HEK293 (cell line): Measurements from ENCODE around the gene APLP1.

Source experiments
- CTCF ChIP-seq: fragments of 450-650 bp; formaldehyde crosslinking; IDR thresholded peaks from 2 replicates; pipeline ENCODE4 v1.5.1; 2016; ENCODE audit warnings: missing biosample characterization, missing genetic modification characterization
- TCF7L2 ChIP-seq: IDR thresholded peaks from 2 replicates; pipeline ENCODE4 v1.6.1; 2011; ENCODE audit warnings: low read depth, mild to moderate bottlenecking, inconsistent platforms, low read length, moderate library complexity, borderline replicate concordance
- ZNF530 ChIP-seq: fragments of 450-650 bp; formaldehyde crosslinking; IDR thresholded peaks from 2 replicates; pipeline ENCODE4 v1.5.1; 2016; ENCODE audit warnings: low read depth, missing biosample characterization, missing genetic modification characterization
- ZNF629 ChIP-seq: fragments of 450-650 bp; formaldehyde crosslinking; IDR thresholded peaks from 2 replicates; pipeline ENCODE4 v1.5.1; 2017; ENCODE audit warnings: missing biosample characterization, missing genetic modification characterization
- ZNF768 ChIP-seq: fragments of 450-650 bp; formaldehyde crosslinking; IDR thresholded peaks from 2 replicates; pipeline ENCODE4 v1.5.1; 2018; ENCODE audit warnings: missing biosample characterization, mild to moderate bottlenecking, missing genetic modification characterization
- ZNF843 ChIP-seq: fragments of 450-650 bp; formaldehyde crosslinking; IDR thresholded peaks from 2 replicates; pipeline ENCODE4 v1.5.1; 2016; ENCODE audit warnings: missing biosample characterization, missing genetic modification characterization

GRCh38 chr19:35902870-35903475 lies 34.6 kb downstream of the APLP1 start:
- TF ChIP-seq CTCF (tag by site-specific recombination) (no peak), ZNF768 (tag by site-specific recombination) (no peak), TCF7L2 (no peak), ZNF530 (tag by site-specific recombination) (no peak), ZNF629 (no peak), ZNF843 (tag by site-specific recombination) (no peak)
